Measurements from ENCODE around the gene WDR64.

WDR64 gene

GRCh38 chr1:241738284-241739078, 86.4 kb downstream of the WDR64 start:
- no peak for DNase-seq (ENCODE audit: low spot score)

GRCh38 chr1:241742084-241742483, 90.0 kb downstream of the WDR64 start:
- no peak for DNase-seq (ENCODE audit: low spot score)

GRCh38 chr1:241744591-241744990, 92.5 kb downstream of the WDR64 start:
- DNase-seq (ENCODE audit: low spot score): no peak

- DNase-seq (ENCODE audit: low spot score): no peak
Observed at GRCh38 chr1:241747992-241748391, 95.9 kb downstream of the WDR64 start.

- DNase-seq (ENCODE audit: low spot score): no peak
Observed at GRCh38 chr1:241749041-241749944, 97.2 kb downstream of the WDR64 start.

- no peak for DNase-seq (ENCODE audit: low spot score)
Observed at GRCh38 chr1:241749945-241750695, 98.0 kb downstream of the WDR64 start.

- DNase-seq (ENCODE audit: low spot score): peak; percentile 6
Observed at GRCh38 chr1:241751524-241751923, 99.4 kb downstream of the WDR64 start.

DNA sequence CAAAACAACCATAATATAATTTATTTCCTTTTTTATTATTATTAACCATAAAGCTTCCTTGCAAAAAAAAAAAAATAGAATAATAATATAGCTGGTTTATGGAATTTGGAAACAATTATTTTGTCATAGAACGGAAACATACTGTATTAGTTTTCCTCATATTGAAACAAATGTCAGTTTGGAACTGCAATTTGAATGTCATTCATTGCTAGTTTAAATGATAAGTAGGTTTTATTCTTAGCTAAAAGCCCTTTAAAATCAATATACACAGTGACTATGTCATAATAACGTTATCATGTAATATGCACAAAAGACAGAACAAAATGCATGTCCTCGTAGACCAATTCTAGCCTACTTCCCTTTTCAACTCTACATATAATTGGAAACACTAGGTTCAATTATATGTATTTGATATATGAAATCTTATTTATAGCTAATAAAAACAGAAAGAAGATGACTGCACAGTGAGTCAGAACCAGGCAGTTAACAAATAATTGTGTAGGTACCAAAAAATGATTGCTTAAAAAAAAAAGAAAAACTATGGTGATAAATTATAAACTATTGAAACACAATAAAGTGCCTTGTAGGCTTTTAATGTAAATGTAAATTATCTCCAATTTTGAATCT, 110.7 kb downstream of the WDR64 start:
- no peak for DNase-seq (ENCODE audit: low spot score)

GRCh38 chr1:241765390-241765789, 113.3 kb downstream of the WDR64 start:
- no peak for DNase-seq (ENCODE audit: low spot score)

DNA sequence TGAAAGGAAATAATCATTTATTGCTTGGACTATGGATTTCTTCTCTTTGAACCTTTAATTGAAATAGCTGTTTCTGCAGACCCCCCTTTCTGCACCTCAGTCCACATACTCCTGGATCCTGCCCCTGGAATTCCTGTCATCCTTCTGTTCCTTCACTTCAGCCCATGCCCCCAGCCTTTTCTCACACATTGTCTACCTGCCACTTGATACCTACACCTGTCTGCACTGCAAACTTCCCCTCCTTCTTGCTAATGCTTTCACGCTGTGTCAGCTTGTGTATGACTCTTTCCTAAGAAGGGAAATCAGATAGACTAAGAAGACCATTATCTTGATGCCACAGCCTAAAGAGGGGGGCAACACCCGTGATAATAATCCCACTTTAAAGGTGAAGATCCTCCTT, 115.7 kb downstream of the WDR64 start:
- no peak for DNase-seq (ENCODE audit: low spot score)

GRCh38 chr1:241770115-241770514, 118.0 kb downstream of the WDR64 start:
- DNase-seq (ENCODE audit: low spot score): no peak

DNA sequence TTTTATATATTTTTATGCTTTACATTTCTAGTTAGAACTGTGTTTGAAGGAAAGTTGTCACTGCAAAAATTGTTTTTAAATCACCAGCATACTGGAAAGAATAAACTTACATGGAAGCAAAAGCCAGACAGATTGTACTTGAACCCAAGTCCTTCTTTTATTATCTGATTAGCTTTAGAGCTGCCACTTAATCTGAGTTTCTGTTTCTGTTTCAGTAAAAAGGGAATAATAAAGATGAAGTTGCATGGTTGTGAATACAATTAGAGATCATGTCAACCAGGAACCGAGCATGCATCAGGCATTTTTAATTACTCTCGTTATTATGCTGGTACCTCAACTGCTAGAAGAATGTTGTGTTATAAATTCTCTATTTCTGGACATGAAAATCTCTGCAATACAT, 119.0 kb downstream of the WDR64 start:
- no peak for DNase-seq (ENCODE audit: low spot score)

DNA sequence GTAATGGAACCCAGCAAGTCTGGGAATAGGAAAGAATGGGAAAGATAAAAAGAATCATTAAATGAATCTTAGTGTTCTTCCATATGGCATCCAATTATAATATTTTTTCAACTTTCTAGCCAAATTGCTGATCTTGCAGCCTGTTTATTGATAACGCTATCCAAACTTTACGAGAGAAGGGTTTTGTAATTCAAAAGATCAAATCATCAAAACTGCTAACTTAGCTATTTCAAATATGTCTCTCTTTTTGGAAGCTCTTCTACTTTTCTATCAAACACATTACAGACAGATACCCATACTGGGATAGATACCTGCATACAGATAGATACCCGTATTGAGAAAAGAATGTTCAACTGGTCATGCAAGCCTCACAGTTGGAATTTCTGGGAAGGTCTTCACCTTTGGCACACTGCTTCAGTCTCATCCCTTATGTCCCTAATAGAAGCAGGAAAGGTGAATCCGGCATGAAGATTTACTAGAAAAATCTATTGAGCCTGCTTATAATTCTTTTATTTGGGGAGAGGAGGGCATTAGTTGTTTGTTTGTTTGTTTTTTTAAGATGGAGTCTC, 120.9 kb downstream of the WDR64 start:
- no peak for DNase-seq (ENCODE audit: low spot score)

- no peak for DNase-seq (ENCODE audit: low spot score)
Observed at GRCh38 chr1:241773991-241774390, 121.9 kb downstream of the WDR64 start.

- no peak for DNase-seq (ENCODE audit: low spot score)
Observed at GRCh38 chr1:241775021-241775420, 122.9 kb downstream of the WDR64 start.

GRCh38 chr1:241776911-241777310, 124.8 kb downstream of the WDR64 start:
- no peak for DNase-seq (ENCODE audit: low spot score)

GRCh38 chr1:241778117-241778516, 126.0 kb downstream of the WDR64 start:
- DNase-seq (ENCODE audit: low spot score): no peak

GRCh38 chr1:241779897-241780296, 127.8 kb downstream of the WDR64 start:
- DNase-seq (ENCODE audit: low spot score): no peak

DNA sequence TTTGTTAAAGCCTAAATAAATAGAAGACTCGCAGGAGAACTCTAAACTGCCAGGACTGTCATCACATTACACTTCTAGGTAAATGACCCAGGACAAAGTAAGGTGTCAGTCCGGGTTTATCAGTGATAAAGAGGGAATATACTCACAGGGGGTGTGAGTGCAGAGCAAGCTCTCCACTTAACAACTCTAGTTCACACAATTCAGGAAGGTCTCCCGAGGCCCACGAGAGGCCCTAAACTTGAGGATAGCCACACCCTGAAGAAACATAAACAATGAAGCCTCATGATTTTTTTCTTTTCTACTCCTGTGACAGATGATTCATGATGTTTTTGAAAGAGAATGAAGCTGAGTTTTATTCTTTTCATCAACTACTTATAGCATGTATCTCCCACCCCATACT, 130.3 kb downstream of the WDR64 start:
- no peak for DNase-seq (ENCODE audit: low spot score)

- DNase-seq (ENCODE audit: low spot score): peak; percentile 30
Observed at GRCh38 chr1:241787691-241788090, 135.6 kb downstream of the WDR64 start.

GRCh38 chr1:241789061-241789460, 137.0 kb downstream of the WDR64 start:
- no peak for DNase-seq (ENCODE audit: low spot score)

GRCh38 chr1:241799416-241799815, 147.3 kb downstream of the WDR64 start:
- DNase-seq (ENCODE audit: low spot score): no peak
